GM21576 (cell line): ENCODE results near the gene C15orf62.

ENCODE experiments used
- ATAC-seq: cut with Tn5 transposase; IDR thresholded peaks from one replicate; pipeline ENCODE4 v1.9.1; 2021; ENCODE audit warnings: mild to moderate bottlenecking, moderate library complexity; ENCODE audit not compliant: unreplicated experiment

C15orf62 gene, protein sequence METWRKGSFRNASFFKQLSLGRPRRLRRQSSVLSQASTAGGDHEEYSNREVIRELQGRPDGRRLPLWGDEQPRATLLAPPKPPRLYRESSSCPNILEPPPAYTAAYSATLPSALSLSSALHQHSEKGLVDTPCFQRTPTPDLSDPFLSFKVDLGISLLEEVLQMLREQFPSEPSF

DNA sequence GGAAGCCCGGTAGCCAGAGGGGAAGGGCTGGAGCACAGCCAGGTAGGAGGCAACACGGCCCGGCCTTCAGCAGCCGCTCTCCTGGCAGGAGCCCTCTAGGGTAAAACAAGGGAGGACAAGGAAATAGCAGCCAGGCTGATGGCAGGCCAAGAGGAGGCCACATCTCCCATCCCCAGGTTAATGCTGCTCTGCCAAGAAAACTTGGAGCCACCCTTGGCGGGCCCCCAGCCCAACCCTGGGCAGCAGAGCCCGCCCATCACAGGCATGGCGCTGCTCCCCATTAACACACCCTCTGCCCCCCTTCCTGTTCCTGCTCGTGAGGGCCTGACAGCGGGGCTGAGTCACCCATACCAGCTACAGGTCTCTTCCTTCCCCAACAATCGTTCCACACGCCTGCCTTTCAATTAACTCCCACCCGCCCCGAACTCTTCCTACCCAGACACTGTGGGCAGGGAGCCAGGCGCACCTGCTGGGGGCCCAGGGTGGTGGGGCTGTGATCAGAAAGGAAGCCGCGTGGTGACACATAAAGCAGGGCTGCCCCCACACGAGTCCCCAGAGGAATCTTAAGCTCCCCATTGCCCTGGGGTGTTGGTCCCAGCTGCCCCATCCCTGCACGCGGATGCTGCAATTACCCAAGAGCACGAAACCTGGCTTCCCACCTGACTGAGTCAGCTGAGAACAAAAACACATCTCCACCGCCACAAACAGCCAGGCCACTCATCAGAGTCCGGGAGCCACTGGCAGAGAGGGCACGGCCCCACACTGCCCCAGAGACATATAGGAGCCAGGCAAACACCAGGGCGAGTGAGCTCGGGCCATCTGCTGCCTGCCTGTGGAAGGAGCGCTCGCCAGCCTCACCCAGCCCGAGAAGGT, at the start of gene C15orf62:
Gene C15orf62 (plus strand): TSS at position 707 of the 873 bp plus-strand sequence. CDS start 516 bp downstream, outside the sequence.
- ATAC-seq: peak; percentile 35

DNA sequence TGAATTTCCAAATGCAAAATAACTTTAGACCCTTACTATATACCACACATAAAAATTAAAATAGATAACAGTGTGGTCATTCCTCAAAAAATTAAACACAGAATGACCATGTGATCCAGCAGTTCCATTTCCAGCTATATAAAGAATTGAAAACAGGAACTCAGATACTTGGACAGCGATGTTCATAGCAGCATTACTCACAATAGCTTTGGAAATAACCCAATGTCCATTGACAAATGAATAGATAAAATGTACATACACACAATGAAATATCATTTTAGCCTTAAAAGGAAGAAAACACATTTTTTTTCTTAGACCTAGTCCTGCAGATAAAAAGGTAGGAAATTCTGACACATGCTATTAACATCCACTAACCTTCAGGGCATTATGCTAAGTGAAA, 48.1 kb upstream of the C15orf62 start:
- ATAC-seq: no peak

DNA sequence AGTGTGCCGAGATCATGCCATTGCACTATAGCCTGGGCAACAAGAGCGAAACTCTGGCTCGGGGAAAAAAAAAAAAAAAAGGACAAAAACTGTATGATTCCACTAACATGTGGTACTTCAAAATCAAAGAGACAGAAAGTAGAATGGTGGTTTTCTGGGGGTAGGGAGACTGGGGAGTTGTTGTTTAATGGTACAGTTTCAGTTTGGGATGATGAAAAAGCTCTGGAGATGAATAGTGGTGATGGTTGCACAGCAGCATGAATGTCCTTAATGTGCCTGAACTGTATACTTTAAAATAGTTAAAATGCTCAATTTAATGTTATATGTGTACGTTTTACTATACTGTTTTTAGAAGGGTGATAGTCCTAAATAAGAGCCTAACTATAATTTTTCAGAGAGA, 47.4 kb upstream of the C15orf62 start:
- no peak for ATAC-seq

DNA sequence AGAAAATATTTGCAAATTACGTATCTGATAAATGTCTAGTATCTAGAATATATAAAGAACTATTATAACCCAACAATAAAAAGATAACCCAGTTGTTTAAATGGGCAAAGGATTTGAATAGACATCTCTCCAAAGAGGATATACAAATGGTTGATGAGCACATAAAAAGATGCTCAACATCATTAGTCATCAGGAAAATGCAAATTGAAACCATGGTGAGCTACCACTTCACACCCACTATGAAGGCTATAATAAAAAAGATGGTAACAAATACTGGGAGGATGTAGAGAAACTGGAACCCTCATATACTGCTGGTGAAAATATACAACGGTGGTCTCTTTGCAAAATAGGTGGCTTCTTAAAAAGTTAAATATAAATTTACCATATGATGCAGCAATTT, 46.8 kb upstream of the C15orf62 start:
- no peak for ATAC-seq

DNA sequence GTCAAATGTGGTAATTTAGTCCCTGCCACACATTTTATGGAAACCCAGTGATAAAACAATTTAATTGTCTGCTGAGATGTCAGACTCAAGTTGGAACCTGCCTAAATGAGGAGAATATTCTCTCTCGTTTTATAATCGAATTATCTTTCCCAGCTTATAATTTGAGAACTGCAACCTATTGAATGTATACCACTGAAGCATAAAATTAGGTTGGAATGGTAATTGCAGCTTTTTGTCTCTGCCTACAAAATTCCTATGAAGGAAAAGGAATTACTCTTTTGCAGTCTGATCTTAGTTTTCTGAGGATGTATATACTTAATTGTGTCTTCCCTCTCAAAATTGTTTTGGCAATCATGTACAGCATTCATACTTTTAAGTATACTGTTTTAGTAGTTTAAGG, 45.9 kb upstream of the C15orf62 start:
- ATAC-seq: no peak

DNA sequence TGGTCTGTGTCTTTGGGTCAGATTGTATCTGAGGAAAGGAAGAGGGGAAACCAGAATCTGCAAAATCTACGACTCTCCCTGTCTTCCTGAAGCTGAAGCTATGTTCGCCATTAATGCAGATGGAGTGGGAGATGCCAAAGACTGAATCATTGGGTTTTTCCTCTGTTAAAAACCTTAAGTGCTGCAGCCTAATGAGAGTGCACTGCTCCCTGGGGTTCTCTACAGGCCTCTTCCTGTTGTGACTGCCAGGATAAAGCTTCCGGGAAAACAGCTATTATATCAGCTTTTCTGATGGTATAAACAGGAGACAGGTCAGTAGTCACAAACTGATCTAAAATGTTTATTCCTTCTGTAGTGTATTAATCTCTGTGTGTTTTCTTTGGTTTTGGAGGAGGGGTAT, 38.7 kb upstream of the C15orf62 start:
- ATAC-seq: no peak

DNA sequence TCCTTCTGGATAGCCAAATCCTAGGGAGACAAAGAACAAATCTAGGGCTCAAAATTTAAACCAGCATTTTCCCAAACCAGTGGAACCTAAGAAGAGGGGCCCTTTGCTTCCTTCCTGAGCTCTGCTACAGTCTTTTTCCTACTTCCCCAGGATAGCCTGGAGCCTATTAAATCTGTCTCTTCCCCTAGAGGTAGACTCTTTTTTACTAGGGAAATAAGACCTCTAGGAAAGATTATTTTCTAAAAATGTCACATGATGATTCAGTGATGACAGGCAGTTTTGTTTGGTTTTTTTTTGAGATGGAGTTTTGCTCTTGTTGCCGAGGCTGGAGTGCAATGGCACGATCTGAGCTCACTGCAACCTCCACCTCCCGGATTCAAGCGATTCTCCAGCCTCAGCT, 33.2 kb upstream of the C15orf62 start:
- ATAC-seq: no peak

DNA sequence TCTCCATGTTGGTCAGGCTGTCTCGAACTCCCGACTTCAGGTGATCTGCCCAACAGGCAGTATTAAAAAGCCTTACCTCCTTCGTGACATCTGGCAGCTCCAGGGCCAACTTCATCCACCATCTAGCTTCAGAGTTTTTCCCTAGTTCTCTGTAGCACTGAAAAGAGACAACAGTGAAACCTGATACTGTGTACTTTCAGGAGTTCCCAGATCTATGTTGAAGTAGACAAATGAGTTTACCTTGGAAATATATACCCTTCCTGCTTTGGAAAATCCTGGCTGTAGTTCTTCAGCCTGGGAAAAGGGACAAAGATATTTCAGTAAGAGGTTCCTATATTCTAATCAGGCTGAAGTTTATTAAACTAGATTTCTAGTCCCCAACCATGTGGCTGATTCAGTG, 32.7 kb upstream of the C15orf62 start:
- ATAC-seq: no peak

DNA sequence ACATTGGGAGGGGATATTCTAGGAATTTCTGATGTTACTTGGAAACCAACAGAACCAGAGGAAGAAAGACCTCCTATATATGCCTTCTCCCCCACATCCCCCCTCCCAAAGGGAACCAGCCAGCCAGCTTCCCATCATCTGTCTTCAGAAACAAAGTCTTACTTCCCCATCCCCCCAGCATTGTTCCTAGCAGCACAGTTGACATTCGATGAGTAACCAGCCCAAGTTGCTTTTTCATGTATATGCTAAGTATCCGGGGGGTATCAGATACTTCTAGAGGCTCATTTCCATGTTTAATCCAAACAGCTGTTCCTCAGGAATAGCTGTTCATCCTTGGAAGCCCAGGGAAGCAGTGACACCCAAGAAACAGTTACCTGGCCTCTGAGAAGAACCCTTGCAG, 30.7 kb upstream of the C15orf62 start:
- no peak for ATAC-seq

DNA sequence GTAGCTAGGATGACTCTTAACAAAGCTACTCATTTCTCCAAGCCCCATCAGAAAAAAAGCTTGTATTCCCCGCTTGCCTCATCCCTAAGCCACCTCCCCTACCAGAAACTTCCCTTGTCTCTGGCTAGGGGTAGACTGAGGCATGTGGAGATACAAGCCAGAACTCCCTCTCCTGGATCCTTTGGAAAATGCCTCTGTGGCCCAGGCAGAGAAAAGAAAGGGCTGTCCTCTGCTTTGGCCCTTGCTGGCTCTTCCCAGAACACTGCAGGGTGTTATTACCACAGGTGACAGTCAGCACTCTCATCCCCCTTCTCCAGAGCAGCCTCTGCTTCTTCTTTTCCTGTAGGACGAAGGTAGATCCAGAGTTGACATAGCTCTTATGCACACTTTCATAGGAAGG, 29.9 kb upstream of the C15orf62 start:
- ATAC-seq: no peak

DNA sequence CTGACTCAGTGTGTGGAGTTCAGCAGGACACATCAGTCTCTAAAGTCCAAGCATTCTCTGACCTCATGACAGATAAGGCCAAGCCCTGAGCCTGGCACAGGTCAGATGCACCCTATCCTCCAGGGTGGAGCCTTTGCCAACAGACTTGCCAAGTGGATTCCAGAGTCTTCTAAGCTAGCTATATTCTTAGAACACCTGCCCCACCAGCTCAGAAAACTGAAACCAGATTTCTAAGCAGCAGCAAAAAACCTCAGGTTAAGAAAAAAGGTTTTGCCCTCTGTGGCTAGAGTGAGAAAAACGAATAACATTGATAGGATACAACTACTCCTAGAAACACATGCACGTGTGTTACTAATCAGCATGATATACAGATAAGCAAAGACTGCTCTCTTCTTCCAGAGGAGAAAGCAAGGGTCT, 26.3 kb upstream of the C15orf62 start:
- no peak for ATAC-seq

DNA sequence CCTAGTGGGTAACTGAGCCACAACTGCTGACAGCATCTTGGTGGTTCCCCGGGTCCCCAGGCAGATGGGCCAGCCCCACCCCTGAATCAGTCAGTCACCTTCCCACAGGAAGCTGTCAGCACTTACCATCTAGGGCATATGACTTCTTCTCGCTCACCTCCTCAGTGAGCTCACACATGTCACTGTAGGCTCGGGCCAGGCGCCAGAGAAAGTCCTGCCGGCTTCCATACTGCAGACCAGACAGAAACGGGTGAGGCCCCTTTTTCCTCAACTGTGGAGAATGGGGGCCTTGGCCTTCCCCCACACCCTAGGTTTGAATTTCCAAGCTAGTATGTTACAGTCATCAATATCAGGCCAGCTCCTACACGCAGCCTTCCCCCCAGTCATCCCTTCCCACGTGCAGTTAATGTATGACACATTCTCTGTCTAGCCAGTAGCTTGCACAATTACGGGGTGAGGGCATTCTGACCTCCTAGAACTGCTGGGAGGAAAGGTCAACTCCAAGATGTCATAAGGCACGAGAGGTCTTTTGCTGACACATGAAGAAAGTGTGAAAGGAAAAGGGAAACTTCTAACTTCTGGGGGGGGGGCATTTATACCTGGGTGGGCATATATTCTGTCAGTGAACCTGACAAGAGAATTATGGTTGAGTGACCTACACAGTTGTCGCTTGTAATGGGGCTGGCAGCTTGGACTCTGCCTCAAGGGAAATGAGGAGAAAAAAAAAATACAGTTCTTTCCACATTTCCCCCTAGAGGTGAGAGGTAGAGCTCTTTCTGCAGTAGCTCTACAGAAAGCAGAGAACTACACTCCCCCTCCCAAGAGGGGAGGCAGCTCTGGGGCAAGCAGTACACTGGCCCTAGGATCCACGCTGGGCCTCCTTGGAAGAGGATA, 25.6 kb upstream of the C15orf62 start:
- ATAC-seq: no peak

DNA sequence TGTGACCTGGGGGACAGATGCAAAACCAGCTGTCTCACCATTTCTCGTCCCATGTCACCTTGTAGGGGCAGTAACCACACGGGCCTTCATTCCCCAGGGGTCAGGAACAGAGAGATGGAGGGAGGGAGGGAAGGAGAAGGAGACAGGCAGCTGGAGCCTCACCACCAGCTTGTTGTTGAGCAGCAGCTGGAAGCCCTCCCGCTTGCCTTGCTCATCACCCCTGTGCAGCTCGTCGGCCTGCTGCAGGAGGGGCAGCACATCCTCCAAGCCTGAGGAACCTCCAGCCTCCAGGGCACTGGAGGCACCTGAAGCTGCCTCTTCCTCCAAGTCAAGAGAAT, 25.0 kb upstream of the C15orf62 start:
- ATAC-seq: no peak

DNA sequence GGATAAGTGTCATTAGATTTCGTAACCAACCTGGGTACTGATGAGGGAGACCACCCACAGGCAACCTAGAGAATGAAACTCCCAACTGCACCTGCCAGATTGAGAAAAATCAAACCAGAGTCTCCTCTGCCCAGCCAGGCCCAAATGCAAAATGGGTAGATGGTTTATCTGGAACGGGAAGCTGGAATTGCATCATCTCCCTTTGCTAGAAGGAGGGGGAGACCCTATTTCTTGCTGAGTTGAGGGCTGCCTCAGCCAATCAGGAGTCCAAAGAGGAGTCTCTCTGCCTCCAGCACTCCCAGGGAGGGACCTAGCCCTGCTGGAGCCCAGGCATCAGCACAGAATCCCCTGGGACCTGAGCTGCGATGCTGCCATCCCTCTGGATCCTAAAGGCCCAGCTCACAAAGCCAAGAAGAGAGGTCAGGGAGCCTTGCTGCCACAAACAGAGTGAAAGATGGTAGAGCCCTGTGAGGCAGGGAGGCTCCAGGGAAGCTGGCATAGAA, 22.8 kb upstream of the C15orf62 start:
- ATAC-seq: no peak

DNA sequence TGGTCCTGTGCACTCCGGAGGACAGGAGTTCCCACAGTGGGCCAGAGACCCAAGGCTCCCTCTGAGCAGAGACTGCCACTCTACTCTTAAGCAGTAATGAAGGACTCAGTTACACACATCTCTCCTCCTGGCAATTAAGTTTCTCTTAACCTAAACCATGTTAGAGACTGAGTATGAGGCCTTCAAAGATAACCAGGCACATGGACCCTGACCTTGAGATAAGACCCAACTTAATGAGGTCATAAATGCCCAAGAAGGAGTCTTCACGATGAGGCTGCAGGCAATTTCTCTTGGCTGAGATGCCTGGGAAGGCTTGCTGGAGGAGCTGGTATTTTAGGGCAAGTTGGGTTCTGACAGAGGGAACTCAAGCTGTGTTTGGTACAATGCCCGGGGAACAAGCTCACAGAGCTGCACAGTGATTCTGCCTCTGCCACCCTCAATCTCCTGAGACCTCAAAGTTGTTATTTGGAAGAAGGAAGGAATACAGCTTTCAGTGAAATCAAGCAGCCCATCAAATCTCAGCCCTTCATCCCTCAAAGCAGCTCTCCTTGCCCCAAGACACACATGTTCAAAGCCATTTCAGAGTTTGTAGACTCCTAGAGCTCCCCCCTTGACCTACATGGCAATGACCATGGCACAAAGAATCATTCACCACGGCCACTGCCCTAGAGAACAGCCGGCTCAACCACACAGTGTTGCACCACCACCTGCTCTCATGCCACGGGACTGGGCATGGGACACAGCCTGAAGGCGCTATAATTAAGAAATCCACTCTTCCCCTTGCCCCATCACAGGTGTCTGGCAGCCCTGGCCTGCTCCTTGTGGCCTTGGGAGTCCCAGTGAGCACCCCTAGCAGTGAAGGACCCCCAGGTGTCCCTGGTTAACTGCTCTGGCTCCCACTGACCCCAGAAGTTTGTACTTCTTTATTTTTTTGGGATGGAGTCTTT, 21.8 kb upstream of the C15orf62 start:
- no peak for ATAC-seq

DNA sequence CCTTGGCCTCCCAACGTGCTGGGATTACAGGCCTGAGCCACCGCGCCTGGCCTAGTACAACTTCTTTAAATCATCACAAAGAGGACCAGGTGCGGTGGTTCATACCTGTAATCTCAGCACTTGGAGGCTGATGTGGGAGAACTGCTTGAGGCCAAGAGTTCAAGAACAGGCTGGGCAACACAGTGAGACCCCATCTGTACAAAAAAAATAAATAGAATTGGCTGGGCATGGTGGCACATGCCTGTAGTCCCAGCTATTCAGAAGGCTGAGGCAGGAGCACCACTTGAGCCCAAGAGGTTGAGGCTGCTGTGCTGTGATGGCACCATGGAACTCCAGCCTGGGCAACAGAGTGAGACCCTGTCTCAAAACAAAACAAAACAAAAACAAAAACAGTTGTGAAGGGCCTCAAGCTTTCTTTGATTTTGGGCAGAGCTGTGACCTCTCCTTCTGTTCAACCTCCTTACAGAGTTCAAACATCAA, 20.6 kb upstream of the C15orf62 start:
- no peak for ATAC-seq

DNA sequence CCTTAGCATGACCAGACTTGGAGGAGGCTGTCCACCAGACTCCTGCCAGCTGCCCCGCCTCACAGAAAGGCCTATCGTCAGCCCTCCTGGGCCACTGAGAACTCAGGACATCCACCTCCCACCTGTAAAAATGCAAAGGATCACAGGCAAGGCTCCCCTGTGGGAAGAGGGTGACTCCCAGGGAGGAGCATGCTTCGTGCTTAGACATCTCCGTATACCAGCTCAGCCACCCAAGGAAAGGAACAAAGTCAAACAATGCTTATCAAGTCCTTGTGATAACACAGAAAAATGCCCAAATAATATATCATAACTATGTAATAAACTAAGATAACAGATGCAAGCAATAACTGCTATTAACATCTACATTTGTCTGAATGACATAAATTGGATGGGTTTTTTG, 18.9 kb upstream of the C15orf62 start:
- no peak for ATAC-seq

DNA sequence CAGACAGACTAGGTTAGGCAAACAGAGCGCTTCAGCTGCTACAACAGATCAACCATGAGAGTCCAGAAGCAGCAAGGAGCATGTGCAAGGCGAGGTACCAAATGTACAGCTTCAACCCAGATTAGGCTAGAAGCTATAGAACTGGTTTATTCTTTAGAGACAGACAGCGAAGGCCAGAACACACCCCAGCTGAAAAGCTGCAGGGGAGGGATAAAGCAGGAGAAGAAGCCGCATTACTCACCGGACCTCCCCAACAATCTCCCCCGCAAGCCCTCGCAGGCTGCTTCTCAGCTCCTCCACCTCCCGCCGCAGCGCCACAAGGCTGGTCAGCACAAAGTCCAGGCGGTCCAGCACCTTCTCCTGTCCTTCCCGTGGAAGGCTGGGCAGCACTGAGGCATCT, 18.0 kb upstream of the C15orf62 start:
- no peak for ATAC-seq

DNA sequence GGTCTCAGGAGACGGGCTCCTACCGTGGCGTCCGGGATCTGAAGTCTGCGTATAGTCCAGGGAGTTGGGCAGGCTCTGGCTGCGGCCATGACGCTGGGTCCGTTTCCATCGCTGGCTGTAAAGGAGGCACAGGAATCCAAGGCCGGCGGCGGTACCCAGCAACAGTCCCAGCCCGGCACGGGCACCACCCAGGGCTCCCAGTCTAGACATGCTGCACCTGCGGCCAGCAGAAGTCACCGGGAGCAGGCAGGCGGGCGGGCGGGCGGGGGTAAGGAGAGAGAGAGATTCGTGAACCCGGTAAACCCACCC, 15.3 kb upstream of the C15orf62 start:
- ATAC-seq: peak; percentile 17
